ENCODE results near the gene ANKRD33B. TPM values are rescaled to one million over a fixed set of nuclear protein-coding genes. Genes with fewer than 3 reads are reported as not detected.

Gene ANKRD33B
- total and polyA plus RNA-seq, 9 of the 15 experiments (the other 6 are each of a cell fraction or from before 2014, with no cell fraction given), result 0.10 to 1.7 (median 0.40) TPM

- TF ChIP-seq, protein P1, sequence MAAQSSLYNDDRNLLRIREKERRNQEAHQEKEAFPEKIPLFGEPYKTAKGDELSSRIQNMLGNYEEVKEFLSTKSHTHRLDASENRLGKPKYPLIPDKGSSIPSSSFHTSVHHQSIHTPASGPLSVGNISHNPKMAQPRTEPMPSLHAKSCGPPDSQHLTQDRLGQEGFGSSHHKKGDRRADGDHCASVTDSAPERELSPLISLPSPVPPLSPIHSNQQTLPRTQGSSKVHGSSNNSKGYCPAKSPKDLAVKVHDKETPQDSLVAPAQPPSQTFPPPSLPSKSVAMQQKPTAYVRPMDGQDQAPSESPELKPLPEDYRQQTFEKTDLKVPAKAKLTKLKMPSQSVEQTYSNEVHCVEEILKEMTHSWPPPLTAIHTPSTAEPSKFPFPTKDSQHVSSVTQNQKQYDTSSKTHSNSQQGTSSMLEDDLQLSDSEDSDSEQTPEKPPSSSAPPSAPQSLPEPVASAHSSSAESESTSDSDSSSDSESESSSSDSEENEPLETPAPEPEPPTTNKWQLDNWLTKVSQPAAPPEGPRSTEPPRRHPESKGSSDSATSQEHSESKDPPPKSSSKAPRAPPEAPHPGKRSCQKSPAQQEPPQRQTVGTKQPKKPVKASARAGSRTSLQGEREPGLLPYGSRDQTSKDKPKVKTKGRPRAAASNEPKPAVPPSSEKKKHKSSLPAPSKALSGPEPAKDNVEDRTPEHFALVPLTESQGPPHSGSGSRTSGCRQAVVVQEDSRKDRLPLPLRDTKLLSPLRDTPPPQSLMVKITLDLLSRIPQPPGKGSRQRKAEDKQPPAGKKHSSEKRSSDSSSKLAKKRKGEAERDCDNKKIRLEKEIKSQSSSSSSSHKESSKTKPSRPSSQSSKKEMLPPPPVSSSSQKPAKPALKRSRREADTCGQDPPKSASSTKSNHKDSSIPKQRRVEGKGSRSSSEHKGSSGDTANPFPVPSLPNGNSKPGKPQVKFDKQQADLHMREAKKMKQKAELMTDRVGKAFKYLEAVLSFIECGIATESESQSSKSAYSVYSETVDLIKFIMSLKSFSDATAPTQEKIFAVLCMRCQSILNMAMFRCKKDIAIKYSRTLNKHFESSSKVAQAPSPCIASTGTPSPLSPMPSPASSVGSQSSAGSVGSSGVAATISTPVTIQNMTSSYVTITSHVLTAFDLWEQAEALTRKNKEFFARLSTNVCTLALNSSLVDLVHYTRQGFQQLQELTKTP (IDR thresholded peaks at IDR 0.05; ENCODE audit: low read depth in 1 of 2, partially characterized antibody in 2 of 2), result no peak
- no peak for TF ChIP-seq ERF (CRISPR knock-in tag; IDR thresholded peaks at IDR 0.05)
- no peak for TF ChIP-seq ELK1 (CRISPR knock-in tag; IDR thresholded peaks at IDR 0.05)
- TF ChIP-seq, protein P2, sequence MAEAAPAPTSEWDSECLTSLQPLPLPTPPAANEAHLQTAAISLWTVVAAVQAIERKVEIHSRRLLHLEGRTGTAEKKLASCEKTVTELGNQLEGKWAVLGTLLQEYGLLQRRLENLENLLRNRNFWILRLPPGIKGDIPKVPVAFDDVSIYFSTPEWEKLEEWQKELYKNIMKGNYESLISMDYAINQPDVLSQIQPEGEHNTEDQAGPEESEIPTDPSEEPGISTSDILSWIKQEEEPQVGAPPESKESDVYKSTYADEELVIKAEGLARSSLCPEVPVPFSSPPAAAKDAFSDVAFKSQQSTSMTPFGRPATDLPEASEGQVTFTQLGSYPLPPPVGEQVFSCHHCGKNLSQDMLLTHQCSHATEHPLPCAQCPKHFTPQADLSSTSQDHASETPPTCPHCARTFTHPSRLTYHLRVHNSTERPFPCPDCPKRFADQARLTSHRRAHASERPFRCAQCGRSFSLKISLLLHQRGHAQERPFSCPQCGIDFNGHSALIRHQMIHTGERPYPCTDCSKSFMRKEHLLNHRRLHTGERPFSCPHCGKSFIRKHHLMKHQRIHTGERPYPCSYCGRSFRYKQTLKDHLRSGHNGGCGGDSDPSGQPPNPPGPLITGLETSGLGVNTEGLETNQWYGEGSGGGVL (CRISPR knock-in tag; IDR thresholded peaks at IDR 0.05), result no peak
- TF ChIP-seq MED1 (CRISPR knock-in tag; IDR thresholded peaks at IDR 0.05; ENCODE audit: borderline replicate concordance), result no peak
- TF ChIP-seq ARHGAP35 (IDR thresholded peaks at IDR 0.05; ENCODE audit: partially characterized antibody), result no peak
- TF ChIP-seq RFX5 (IDR thresholded peaks at IDR 0.05; ENCODE audit: low read depth, low read length), result no peak
- no peak for TF ChIP-seq HMGN3 (IDR thresholded peaks at IDR 0.05; ENCODE audit: borderline replicate concordance, extremely low read depth, insufficient read length, low read depth, low read length)
- TF ChIP-seq SIX5 (IDR thresholded peaks at IDR 0.05; ENCODE audit: borderline replicate concordance in 1 of 2, insufficient read depth in 1 of 2, low read depth in 1 of 2, low read length in 2 of 2), result no peak
- no peak for TF ChIP-seq ZNF3 (CRISPR knock-in tag; IDR thresholded peaks at IDR 0.05)
- TF ChIP-seq, protein P3, sequence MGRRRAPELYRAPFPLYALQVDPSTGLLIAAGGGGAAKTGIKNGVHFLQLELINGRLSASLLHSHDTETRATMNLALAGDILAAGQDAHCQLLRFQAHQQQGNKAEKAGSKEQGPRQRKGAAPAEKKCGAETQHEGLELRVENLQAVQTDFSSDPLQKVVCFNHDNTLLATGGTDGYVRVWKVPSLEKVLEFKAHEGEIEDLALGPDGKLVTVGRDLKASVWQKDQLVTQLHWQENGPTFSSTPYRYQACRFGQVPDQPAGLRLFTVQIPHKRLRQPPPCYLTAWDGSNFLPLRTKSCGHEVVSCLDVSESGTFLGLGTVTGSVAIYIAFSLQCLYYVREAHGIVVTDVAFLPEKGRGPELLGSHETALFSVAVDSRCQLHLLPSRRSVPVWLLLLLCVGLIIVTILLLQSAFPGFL (CRISPR knock-in tag; IDR thresholded peaks at IDR 0.05), result no peak
- TF ChIP-seq MIER1 (IDR thresholded peaks at IDR 0.05; ENCODE audit: low read depth), result no peak
- TF ChIP-seq ZNF239 (CRISPR knock-in tag; IDR thresholded peaks at IDR 0.05), result no peak
- TF ChIP-seq, protein P4, sequence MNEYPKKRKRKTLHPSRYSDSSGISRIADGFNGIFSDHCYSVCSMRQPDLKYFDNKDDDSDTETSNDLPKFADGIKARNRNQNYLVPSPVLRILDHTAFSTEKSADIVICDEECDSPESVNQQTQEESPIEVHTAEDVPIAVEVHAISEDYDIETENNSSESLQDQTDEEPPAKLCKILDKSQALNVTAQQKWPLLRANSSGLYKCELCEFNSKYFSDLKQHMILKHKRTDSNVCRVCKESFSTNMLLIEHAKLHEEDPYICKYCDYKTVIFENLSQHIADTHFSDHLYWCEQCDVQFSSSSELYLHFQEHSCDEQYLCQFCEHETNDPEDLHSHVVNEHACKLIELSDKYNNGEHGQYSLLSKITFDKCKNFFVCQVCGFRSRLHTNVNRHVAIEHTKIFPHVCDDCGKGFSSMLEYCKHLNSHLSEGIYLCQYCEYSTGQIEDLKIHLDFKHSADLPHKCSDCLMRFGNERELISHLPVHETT (CRISPR knock-in tag; conservative IDR thresholded peaks at IDR 0.05 in 1 of 2, IDR thresholded peaks at IDR 0.05 in 1 of 2), result no peak
- no peak for TF ChIP-seq ZNF384 (IDR thresholded peaks at IDR 0.05; ENCODE audit: low read depth, low read length)
- peak; percentile 20; the same call in 1 of the 2 replicates for TF ChIP-seq MTA2 (IDR thresholded peaks at IDR 0.05; ENCODE audit: low read depth)
Observed at GRCh38 chr5:10577371-10578292, 13.8 kb downstream of the ANKRD33B start (continued).

Data from K562 (cell line).